ENCODE measurements around the gene HSBP1L1. TPM values are rescaled to one million over a fixed set of nuclear protein-coding genes. Genes with fewer than 3 reads are reported as not detected.

The HSBP1L1 gene
- total RNA-seq, 1 donor from 2014 or later = 10.0 TPM

DNA sequence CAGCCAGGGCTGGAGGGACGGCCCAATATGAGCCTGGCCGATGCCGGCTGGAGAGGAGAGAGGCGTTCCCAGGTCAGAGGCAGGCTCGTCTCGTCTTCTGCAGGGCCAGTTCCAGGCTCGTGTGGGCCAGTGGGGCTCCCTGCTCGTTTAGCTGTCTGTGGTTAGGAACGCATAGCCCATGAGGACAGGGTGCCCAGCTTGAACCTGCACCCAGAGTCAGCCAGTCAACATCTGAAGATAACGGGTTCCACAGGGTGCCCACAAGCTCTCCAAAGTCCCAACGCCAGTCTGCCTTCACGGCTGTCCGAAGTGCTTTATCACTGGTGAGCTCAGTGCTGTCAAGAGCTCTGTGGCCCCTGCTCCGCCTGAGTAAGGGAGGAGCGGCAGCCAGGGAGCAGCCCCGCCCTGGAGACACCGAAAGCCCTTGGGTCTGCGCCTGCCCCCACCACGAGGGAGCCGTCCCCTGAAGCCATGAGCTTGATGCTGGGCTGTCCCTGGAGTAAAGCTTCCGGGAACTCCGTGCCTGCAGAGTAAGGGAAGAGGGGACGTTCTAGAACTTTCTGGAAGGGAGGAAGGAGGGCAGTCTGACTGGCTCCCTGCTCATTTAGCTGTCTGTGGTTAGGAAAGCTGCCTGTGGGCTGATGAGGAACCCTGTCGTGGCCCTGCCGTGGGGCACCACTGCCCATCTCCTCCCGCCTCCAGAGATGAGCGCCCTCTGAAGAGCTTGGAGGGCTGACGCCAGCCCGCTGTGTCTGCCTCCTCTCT, 2.7 kb upstream of the HSBP1L1 start:
- H3K27me3 Mint-ChIP-seq (ENCODE audit: insufficient read depth) = no peaks in the 10 kb centered on the region
- H3K36me3 Mint-ChIP-seq (ENCODE audit: low read depth) = peaks cover 2% of the 10 kb centered on the region
- no peak for DNase-seq (ENCODE audit: low spot score)
- peaks cover 32% of the 10 kb centered on the region for H3K4me1 Mint-ChIP-seq (ENCODE audit: low read depth)
- H3K27ac Mint-ChIP-seq = no peak overlapping the region
- H3K4me3 Mint-ChIP-seq = no peak overlapping the region
- H3K9me3 Mint-ChIP-seq = no peaks in the 10 kb centered on the region
- intact Hi-C loops (cut with micrococcal nuclease) = no loop called here

DNA sequence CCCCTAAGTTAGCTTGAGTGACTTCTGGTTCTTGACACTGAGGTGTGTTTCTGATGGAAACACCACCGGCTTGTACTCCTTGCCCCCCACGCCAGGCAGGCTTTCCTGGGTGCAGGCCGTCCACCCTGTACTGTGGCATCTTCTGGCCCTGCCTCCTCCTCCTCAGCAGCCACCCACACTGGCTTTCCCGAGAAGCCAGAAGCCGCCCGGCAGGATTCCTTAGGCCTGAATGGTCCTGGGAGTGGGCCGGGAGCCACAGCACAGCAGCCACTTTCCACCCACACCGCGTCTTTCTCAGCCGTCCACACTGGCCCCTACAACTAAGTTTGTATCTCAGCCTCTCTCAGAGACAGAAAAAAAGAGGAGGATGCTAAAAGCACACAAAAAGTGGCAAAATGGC, 2.1 kb upstream of the HSBP1L1 start:
- no peak for DNase-seq (ENCODE audit: low spot score)
- peaks cover 32% of the 10 kb centered on the region for H3K4me1 Mint-ChIP-seq (ENCODE audit: low read depth)
- no peak overlapping the region for H3K4me3 Mint-ChIP-seq
- H3K9me3 Mint-ChIP-seq = no peaks in the 10 kb centered on the region
- H3K27ac Mint-ChIP-seq = no peak overlapping the region
- intact Hi-C loops (cut with micrococcal nuclease) = no loop called here
- no peaks in the 10 kb centered on the region for H3K27me3 Mint-ChIP-seq (ENCODE audit: insufficient read depth)
- peaks cover 2% of the 10 kb centered on the region for H3K36me3 Mint-ChIP-seq (ENCODE audit: low read depth)

- Mint-ChIP-seq H3K4me3 (peak overlapping the region; percentile 72), H3K27ac (peak overlapping the region; percentile 76), H3K36me3 (ENCODE audit: low read depth) (peaks cover 4% of the 10 kb centered on the region), H3K9me3 (no peaks in the 10 kb centered on the region), H3K4me1 (ENCODE audit: low read depth) (peaks cover 32% of the 10 kb centered on the region), H3K27me3 (ENCODE audit: insufficient read depth) (no peaks in the 10 kb centered on the region)
- intact Hi-C loops (cut with micrococcal nuclease) = loop anchor here (1.0 kb wide), 1 partner anchor 25 kb away; the partner anchor contains the start of gene TXNL4A
- no peak for DNase-seq (ENCODE audit: low spot score)
Measured at GRCh38 chr18:79962835-79963657, 1.4 kb upstream of the HSBP1L1 start.

DNA sequence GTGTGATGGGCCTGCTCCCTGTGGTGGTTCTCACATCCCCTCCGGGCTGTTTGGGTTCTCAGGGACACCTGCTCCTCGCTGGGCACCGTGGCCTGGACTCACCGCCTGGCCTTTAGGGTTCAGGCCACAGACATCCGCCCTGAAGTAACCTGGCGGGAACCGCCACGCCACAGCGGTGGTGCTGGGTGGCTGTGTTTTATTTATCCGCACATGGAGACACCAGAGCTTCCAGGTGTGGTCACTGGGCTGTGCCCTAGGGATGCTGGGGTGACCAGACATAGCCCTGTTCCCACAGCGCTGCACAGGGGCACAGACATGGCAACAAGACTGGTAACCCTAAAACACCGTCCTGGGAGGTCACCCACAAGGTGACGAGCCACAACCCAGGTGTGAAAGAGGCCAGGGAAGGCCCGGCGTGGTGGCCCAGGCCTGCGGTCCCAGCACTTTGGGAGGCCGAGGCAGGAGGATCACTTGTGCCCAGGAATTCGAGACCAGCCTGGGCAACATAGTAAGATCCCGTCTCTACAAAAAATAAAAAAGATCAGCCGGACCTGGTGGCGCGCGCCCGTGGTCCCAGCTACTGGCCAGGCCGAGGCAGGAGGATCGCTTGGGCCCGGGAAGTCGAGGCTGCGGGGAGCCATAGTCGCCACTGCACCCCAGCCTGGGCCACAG, 649 bp upstream of the HSBP1L1 start:
- intact Hi-C loops (cut with micrococcal nuclease) = loop anchor here (1.0 kb wide), 2 partner anchors 12 to 25 kb away; partner anchors contain the start of genes SLC66A2 and TXNL4A
- no peak for DNase-seq (ENCODE audit: low spot score)
- H3K27me3 Mint-ChIP-seq (ENCODE audit: insufficient read depth) = no peaks in the 10 kb centered on the region
- H3K9me3 Mint-ChIP-seq = no peaks in the 10 kb centered on the region
- peak overlapping the region; percentile 72 for H3K4me3 Mint-ChIP-seq
- H3K36me3 Mint-ChIP-seq (ENCODE audit: low read depth) = peaks cover 4% of the 10 kb centered on the region
- peaks cover 32% of the 10 kb centered on the region for H3K4me1 Mint-ChIP-seq (ENCODE audit: low read depth)
- peak overlapping the region; percentile 29 for H3K27ac Mint-ChIP-seq

DNA sequence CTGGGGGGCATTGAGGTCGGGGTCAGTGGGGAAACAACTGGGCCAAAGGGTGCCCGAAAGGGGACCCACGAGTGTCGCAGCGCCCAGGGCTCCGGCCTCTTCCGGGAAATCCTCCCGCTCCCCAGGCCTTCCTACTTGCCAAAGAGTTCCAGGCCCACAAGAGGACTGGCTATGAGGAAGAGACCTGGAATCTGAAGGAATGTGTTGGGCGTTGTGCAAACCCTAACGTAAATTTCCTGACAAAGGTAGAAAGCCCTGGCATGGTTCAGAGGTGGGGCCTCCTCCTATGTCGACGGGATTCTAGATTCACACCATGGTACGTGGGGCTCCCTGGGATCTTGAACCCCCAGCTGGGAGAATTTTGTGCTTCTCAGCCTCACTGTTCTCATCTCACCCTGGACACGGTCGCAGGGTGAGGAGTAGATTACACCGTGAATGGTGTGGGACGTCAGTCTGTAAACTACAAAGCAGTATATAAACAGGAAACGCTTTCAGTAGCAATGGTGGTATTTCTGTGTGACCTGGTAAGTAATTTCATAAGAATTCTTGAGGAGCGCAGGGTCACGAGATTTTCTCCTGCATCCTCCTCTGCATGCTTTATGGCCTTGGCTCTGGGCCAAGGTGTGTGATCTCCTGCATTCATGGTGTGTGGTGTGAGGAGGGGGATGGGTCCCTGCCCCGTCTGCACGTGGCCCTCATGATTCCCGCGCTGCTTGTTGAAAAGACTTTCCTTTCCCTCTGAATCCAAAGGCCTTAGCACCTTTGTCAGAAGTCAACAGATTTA, 868 bp downstream of the HSBP1L1 start:
- Mint-ChIP-seq H3K36me3 (ENCODE audit: low read depth) (peaks cover 8% of the 10 kb centered on the region), H3K4me1 (ENCODE audit: low read depth) (peaks cover 31% of the 10 kb centered on the region), H3K27ac (peak overlapping the region; percentile 68), H3K9me3 (no peaks in the 10 kb centered on the region), H3K4me3 (peak overlapping the region; percentile 84), H3K27me3 (ENCODE audit: insufficient read depth) (no peaks in the 10 kb centered on the region)
- intact Hi-C loops (cut with micrococcal nuclease) = loop anchor here (1.0 kb wide), 1 partner anchor 286 kb away; the partner anchor contains the start of gene CTDP1
- DNase-seq (ENCODE audit: low spot score) = no peak

DNA sequence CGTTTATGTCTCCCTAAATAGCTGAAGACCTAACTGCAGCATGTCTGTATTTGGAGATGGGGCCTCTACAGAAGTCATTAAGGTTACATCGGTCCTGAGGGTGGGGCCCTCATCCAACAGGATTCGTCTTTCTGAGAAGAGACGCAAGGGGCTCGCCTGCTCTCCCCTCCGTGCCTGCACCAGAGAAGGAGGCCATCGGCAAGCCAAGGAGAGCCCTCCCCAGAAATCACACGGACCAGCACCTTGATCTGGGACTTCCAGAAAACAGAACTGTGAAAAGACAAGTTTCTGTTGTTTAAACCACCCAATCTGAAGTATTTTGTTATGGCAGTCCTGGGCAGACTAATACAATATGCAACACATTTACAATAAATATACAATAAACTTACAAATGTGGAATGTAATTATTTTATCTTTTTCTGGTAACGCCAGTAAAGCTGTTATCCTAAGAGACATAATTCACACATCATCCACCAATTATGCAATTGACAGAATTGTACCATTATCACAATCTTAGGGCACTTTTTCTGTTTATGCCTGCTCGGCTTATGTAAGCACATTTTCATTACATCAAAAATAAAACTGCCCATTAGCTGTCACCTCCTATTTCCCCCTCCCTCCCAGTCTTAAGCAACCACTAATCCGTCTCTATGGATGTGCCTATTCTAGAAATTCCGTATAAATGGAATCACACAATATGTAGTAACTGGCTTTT, 6.1 kb downstream of the HSBP1L1 start:
- no peaks in the 10 kb centered on the region for H3K9me3 Mint-ChIP-seq
- H3K4me1 Mint-ChIP-seq (ENCODE audit: low read depth) = peaks cover 9% of the 10 kb centered on the region
- H3K27me3 Mint-ChIP-seq (ENCODE audit: insufficient read depth) = no peaks in the 10 kb centered on the region
- H3K27ac Mint-ChIP-seq = no peak overlapping the region
- H3K36me3 Mint-ChIP-seq (ENCODE audit: low read depth) = peaks cover 32% of the 10 kb centered on the region
- intact Hi-C loops (cut with micrococcal nuclease) = no loop called here
- DNase-seq (ENCODE audit: low spot score) = no peak
- H3K4me3 Mint-ChIP-seq = no peak overlapping the region

DNA sequence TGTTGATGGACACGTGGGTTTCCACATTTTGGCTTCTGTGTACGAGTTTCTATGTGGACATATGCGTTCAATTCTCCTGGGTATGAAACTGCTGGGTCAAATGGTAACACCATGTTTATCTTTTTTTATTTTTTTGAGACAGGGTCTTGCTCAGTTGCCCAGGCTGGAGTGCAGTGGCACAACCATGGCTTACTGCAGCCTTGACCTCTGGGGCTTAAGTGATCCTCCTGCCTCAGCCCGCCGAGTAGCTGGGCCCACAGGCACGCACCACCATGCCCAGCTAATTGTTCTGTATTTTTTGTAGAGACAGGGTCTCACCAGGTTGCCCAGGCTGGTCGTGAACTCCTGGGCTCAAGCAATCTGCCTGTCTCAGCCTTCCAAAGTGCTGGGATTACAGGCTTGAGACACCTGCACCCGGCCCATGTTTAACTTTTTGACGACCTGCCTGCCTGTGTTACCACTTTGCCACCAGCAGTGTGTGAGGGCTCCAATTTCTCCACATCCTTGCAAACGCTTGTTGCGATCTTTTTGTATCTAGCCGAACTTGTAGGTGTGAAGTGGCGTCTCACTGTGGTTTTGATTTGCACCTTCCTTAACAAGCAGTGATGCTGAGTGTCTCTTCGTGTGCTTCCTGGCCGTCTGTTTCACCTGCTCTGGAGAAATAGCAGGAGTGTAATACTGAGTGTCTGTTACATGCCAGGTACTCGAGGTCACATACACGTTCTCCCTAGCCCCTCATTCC, 6.9 kb downstream of the HSBP1L1 start:
- DNase-seq (ENCODE audit: low spot score) = no peak
- Mint-ChIP-seq H3K36me3 (ENCODE audit: low read depth) (peaks cover 31% of the 10 kb centered on the region), H3K27me3 (ENCODE audit: insufficient read depth) (no peaks in the 10 kb centered on the region), H3K4me1 (ENCODE audit: low read depth) (peaks cover 6% of the 10 kb centered on the region), H3K9me3 (no peaks in the 10 kb centered on the region), H3K4me3 (no peak overlapping the region), H3K27ac (no peak overlapping the region)
- intact Hi-C loops (cut with micrococcal nuclease) = no loop called here

DNA sequence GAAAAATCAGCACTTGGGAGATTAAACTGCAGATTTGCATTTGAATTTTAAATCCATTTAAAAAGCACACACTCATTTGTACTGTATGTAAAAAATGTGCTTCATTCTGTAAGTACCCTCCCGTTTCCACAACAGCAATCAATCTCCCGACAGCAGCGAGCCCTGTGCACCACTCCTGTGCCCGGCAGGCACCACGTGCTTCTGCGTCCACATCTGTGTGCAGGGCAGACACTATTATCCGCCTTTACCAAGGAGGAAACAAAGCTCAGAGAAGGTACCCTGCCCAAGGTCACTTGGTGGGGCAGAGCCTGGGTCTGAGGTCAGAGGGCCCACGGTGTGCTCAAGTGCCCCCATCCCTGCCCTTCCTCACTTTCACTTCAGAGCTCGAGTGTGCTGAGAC, 7.5 kb downstream of the HSBP1L1 start:
- Mint-ChIP-seq H3K4me1 (ENCODE audit: low read depth) (peaks cover 6% of the 10 kb centered on the region), H3K9me3 (no peaks in the 10 kb centered on the region), H3K4me3 (no peak overlapping the region), H3K27ac (no peak overlapping the region), H3K36me3 (ENCODE audit: low read depth) (peaks cover 31% of the 10 kb centered on the region), H3K27me3 (ENCODE audit: insufficient read depth) (no peaks in the 10 kb centered on the region)
- DNase-seq (ENCODE audit: low spot score) = no peak
- intact Hi-C loops (cut with micrococcal nuclease) = no loop called here

DNA sequence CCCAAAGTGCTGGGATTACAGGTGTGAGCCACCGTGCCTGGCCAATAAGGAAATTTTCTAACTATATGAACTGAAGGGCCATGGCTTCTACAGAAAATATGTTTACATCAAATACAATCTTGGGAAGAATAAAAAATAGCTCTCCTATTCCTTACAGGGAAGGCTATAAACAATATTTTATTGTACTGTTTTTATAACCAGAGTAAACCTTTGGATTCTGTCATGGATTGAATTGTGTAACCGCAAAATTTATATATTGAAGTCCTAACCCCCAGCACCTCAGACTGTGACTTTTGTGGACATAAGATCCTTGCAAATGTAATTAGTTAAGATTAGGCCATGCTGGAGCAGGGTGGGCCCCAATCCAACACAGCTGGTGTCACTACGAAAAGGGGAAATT, 8.3 kb downstream of the HSBP1L1 start:
- no peaks in the 10 kb centered on the region for H3K27me3 Mint-ChIP-seq (ENCODE audit: insufficient read depth)
- no peak for DNase-seq (ENCODE audit: low spot score)
- intact Hi-C loops (cut with micrococcal nuclease) = no loop called here
- H3K36me3 Mint-ChIP-seq (ENCODE audit: low read depth) = peaks cover 30% of the 10 kb centered on the region
- peaks cover 6% of the 10 kb centered on the region for H3K4me1 Mint-ChIP-seq (ENCODE audit: low read depth)
- no peak overlapping the region for H3K27ac Mint-ChIP-seq
- H3K9me3 Mint-ChIP-seq = no peaks in the 10 kb centered on the region
- no peak overlapping the region for H3K4me3 Mint-ChIP-seq

- intact Hi-C loops (cut with micrococcal nuclease) = no loop called here
- Mint-ChIP-seq H3K27ac (no peak overlapping the region), H3K36me3 (ENCODE audit: low read depth) (peaks cover 32% of the 10 kb centered on the region), H3K4me3 (no peak overlapping the region), H3K9me3 (no peaks in the 10 kb centered on the region), H3K4me1 (ENCODE audit: low read depth) (peaks cover 6% of the 10 kb centered on the region), H3K27me3 (ENCODE audit: insufficient read depth) (no peaks in the 10 kb centered on the region)
- no peak for DNase-seq (ENCODE audit: low spot score)
Measured at GRCh38 chr18:79973517-79973916, 9.1 kb downstream of the HSBP1L1 start.

- intact Hi-C loops (cut with micrococcal nuclease) = no loop called here
- no peak for DNase-seq (ENCODE audit: low spot score)
- H3K4me1 Mint-ChIP-seq (ENCODE audit: low read depth) = peaks cover 6% of the 10 kb centered on the region
- no peaks in the 10 kb centered on the region for H3K9me3 Mint-ChIP-seq
- no peak overlapping the region for H3K4me3 Mint-ChIP-seq
- no peak overlapping the region for H3K27ac Mint-ChIP-seq
- H3K36me3 Mint-ChIP-seq (ENCODE audit: low read depth) = peaks cover 33% of the 10 kb centered on the region
- no peaks in the 10 kb centered on the region for H3K27me3 Mint-ChIP-seq (ENCODE audit: insufficient read depth)
Measured at GRCh38 chr18:79974025-79974654, 9.7 kb downstream of the HSBP1L1 start.

All from activated T-helper 1 cell treated with anti-CD3 and anti-CD28 coated beads, Interleukin-12 subunit alpha, Interleukin-12 subunit beta, Interleukin-2, Interleukin-4 antibody, amounts not matched to agents 30 ng/mL and 10 ng/mL and 1 ng/mL, durations not matched to agents 14 hours and 24 hours and 36 hours (primary cell).